SU-DHL-6 (cell line): ENCODE results near the gene TCP10L.

Experiments used
- EZH2phosphoT487 ChIP-seq: fragments of 200-600 bp; sonication (generic), shearing (Covaris generic); conservative IDR thresholded peaks from 2 replicates; pipeline ENCODE4 v1.6.1; 2018; ENCODE audit warnings: mild to moderate bottlenecking, antibody characterized with exemption, low read length, moderate library complexity, mixed read lengths
- TF ChIP-seq, protein P1 (sequence below): fragments of 200-600 bp; sonication (generic); IDR thresholded peaks from one replicate; pipeline ENCODE4 v1.5.1; 2017; ENCODE audit warnings: antibody characterized with exemption, mild to moderate bottlenecking, low read length, moderate library complexity; ENCODE audit not compliant: insufficient read depth, poor library complexity, severe bottlenecking

DNA sequence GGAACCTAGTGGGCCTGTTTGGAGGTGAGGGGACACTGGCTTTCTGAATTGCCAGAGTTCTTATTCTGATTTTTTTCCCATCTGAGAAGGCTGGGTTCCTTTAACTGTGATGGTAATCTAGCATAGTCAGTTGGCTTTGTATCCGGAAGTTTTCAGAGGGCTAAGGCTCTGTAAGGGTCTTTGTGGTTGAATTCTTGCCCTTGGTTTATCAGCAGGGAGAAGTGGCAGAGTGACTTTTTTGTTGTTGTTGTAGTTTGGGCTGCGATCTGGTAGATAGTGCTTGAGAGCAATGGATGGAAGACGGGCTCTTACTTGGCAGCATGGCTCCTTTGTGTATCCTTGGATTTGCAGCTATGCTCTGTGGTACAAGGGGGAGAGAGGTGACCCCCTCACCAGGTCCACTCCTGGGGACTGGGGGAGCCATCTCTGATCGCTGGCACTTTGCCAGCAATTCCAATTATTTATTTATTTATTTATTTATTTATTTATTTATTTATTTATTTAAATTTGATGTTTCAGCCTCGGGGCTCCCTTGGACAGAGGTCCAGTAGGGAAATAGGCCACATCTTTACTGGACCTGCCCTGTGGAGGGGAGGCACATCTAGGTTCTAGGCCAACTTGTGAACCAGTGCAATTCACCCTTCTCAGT is 18.5 kb downstream of the TCP10L start:
- TF ChIP-seq EZH2phosphoT487, result no peak
- TF ChIP-seq, protein P1, sequence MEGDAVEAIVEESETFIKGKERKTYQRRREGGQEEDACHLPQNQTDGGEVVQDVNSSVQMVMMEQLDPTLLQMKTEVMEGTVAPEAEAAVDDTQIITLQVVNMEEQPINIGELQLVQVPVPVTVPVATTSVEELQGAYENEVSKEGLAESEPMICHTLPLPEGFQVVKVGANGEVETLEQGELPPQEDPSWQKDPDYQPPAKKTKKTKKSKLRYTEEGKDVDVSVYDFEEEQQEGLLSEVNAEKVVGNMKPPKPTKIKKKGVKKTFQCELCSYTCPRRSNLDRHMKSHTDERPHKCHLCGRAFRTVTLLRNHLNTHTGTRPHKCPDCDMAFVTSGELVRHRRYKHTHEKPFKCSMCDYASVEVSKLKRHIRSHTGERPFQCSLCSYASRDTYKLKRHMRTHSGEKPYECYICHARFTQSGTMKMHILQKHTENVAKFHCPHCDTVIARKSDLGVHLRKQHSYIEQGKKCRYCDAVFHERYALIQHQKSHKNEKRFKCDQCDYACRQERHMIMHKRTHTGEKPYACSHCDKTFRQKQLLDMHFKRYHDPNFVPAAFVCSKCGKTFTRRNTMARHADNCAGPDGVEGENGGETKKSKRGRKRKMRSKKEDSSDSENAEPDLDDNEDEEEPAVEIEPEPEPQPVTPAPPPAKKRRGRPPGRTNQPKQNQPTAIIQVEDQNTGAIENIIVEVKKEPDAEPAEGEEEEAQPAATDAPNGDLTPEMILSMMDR, result no peak
